ENCODE data around the gene TMEM258.

GRCh38 chr11:61802605-61803004 lies 10.2 kb upstream of the TMEM258 start:
- no peak for TF ChIP-seq CTCF (IDR thresholded peaks at IDR 0.05 in 8 of 11, conservative IDR thresholded peaks at IDR 0.05 in 3 of 11)
- TF ChIP-seq POLR2AphosphoS5 (IDR thresholded peaks at IDR 0.05), result no peak
- TF ChIP-seq POLR2A (IDR thresholded peaks at IDR 0.05), result no peak
